GM13977 (cell line): Measurements from ENCODE around the gene TREML2.

ENCODE experiments used
- DNase-seq: peaks from one replicate; pipeline ENCODE4 v3.0.0; 2012; ENCODE audit warnings: low spot score
- in situ Hi-C: fragments of 300-500 bp; cut with MboI; formaldehyde crosslinking; loops from one replicate; pipeline ENCODE4 v1.12.0; 2022; ENCODE audit warnings: low sequenced_read_pairs, low pct_unique_long_range_greater_than_20kb, mixed read lengths, inconsistent platforms; ENCODE audit not compliant: unreplicated experiment
- TF ChIP-seq, protein P1 (sequence below): IDR thresholded peaks from 2 replicates; pipeline ENCODE4 v1.5.1; 2012; ENCODE audit warnings: mild to moderate bottlenecking, control low read depth; ENCODE audit not compliant: insufficient read depth; ENCODE audit errors: extremely low read depth, missing control alignments

Gene TREML2

DNA sequence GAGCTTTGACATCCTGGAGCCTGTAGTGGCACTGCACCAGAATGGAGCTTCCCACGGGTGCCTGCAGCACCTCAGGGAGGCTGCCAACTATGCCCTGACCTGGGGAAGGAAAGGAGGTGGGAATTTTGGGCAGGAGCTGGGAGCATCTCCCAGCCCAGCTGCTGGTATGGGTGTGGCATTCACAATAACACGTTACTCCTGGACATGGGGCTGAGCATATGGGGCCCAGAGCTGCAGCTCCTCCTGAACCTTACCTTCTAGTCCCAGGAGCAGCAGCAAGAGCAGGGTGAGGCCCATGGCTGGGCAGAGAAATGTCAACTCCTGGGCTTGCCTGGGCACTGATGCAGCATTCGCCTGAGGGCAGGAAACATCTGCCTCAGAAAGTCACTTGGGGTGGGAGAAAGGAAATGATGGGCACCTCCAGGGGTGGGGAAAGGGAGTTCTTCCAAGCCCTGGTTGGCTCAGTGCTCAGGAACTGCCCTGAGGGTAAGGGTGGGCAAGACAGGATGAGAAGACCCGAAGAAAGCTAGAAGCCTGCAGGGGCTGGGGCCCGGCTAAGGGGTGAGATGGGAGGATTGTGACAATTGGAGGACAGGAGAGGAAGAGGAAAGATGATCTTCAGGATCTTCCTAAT lies 46.8 kb downstream of the TREML2 start, which contains the start of gene TREML1:
Gene TREML1, minus strand, starts transcription at position 356 of the 634 bp plus-strand sequence. Its CDS starts 59 bp downstream, at position 297.
- in situ Hi-C loops: no loop called here
- TF ChIP-seq, protein P1, sequence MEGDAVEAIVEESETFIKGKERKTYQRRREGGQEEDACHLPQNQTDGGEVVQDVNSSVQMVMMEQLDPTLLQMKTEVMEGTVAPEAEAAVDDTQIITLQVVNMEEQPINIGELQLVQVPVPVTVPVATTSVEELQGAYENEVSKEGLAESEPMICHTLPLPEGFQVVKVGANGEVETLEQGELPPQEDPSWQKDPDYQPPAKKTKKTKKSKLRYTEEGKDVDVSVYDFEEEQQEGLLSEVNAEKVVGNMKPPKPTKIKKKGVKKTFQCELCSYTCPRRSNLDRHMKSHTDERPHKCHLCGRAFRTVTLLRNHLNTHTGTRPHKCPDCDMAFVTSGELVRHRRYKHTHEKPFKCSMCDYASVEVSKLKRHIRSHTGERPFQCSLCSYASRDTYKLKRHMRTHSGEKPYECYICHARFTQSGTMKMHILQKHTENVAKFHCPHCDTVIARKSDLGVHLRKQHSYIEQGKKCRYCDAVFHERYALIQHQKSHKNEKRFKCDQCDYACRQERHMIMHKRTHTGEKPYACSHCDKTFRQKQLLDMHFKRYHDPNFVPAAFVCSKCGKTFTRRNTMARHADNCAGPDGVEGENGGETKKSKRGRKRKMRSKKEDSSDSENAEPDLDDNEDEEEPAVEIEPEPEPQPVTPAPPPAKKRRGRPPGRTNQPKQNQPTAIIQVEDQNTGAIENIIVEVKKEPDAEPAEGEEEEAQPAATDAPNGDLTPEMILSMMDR: no peak
- no peak for DNase-seq

DNA sequence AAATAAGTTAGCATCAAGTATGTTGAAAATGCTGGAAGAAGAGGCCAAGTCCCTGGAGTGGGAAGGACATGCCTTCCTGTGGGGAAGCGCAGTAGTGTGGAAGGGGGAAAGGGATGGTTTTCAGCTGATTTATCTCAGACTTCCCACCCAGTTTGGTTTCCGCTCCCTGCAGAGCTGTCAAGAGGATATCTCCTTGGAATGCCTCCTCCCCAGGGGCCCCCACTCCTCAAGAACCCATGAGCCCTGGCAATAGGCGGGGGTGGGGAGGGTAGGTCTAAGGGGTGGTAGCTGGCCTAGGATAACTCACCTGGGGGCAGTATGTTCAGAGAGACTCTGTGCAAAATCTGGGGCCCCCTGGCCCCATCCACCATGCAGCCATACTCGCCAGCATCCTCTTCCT lies 47.5 kb downstream of the TREML2 start:
- in situ Hi-C loops: no loop called here

DNA sequence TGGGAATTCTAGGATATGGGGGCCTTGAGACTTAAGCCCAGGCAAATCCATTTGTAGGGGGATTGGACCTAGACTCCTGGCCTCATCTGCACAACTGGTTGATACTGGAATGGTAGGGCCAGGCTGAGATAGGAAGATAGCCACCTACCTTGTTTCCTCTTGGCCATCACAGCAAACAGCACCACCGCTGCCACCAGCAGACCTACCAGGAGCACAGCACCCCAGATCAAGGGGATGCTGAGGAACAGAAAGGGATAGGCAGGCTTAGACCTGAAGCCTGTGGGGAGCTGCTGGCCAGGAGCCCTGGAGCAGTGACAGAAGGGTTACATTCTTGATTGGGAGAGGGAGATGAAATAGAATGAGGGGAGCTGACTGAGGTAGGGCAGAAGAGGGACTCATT lies 50.3 kb downstream of the TREML2 start:
- no peak for DNase-seq
- TF ChIP-seq, protein P1: no peak
- in situ Hi-C loops: no loop called here

More for the DNA sequence above, 47.5 kb downstream of the TREML2 start:
- DNase-seq: no peak
- TF ChIP-seq, protein P1: no peak

DNA sequence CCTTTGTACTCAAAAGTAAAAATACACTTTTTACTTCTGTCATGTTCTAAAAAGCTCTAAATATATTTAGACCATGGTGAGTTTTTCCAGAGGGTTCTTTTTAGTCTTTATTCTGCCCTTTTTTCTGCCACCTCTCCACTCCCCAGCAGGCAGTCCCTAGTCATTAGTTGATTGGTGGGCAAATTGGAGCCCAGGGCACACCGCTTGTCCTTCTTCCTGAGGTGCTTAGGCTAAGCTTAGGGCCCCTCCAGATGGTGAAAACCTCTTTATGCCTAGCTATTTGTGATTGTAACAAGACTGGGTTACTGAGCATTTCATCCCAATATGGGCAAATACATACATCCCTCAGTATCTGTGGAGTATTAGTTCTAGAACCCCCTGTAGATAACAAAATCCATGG lies 53.0 kb downstream of the TREML2 start:
- no peak for DNase-seq
- in situ Hi-C loops: no loop called here
- TF ChIP-seq, protein P1: no peak
